HG02571 (cell line): Measurements from ENCODE around the gene PRM3.

ENCODE experiments used
- ATAC-seq: cut with Tn5 transposase; IDR thresholded peaks from one replicate; pipeline ENCODE4 v1.9.1; 2021; ENCODE audit warnings: mild to moderate bottlenecking, moderate library complexity; ENCODE audit not compliant: unreplicated experiment

PRM3 gene

GRCh38 chr16:11248133-11248532 lies 25.3 kb downstream of the PRM3 start:
- ATAC-seq, result no peak

- no peak for ATAC-seq
Measured at GRCh38 chr16:11245988-11246387, 27.4 kb downstream of the PRM3 start.

DNA sequence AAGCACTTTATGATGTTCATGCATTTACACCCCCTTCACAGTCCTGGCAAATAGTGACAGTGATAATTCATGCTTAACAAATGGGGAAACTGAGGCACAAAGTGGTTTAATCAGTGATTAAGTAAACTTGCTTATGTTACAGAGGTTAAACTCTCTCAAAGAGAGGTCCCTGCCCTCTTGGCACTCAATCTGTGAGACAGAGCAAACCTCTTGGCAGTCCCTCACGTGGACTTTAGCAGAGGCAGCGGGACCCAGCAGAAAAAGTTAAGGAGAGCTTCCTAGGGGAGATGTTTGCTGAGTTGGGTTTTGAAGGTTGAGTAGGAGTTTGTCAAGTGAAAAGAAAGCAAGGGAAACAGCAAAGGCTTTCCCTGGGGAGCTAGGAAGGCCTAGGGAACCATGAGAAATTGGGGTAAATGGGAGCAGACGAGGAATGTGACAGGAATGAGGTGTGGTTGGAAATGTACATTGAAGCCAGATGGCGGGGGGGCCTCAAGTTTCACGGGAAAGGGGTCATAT lies 28.1 kb downstream of the PRM3 start:
- no peak for ATAC-seq

DNA sequence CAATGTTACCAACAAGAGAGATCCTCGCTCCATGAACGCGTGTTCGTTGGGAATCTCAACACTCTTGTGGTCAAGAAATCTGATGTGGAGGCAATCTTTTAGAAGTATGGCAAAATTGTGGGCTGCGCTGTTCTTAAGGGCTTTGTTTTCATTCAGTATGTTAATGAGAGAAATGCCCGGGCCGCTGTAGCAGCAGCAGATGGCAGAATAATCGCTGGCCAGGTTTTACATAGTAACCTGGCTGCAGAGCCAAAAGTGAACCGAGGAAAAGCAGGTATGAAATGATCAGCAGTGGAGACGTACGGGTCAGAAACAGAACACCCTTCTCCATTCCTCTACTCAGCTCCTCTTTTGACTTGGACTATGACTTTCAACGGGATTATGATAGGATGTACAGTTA lies 30.8 kb downstream of the PRM3 start:
- no peak for ATAC-seq

DNA sequence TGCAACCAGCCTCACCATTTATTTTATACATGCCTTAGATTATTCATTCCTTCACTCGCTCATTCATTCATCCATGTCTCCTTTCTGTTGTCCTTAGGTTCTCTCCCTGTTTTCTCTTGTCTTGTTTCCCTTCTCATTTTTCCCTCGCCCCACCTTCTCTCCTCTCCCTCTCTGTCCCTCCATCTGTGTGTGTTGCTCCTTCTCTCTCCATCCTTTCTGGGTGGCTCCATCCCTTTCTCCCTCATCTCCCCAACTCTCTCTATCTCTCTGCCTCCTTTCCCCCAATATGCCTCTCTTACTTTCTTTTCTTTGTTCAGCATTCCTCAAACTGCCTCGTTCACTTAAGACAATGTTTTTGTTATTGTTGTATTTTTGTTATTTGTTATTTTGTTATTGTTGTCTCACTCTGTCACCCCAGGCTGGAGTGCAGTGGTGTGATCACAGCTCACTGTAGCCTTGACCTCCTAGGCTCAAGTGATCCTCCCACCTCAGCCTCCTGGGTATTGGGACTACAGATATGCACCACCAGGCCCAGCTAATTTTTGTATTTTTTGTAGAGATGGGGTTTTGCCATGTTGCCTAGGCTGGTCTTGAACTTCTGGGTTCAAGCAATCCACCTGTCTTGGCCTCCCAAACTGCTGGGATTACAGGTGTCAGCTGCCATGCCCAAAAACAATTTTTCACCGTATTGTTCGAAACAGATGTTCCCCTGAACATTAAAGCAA lies 31.8 kb downstream of the PRM3 start:
- ATAC-seq, result no peak

- ATAC-seq, result no peak
Measured at GRCh38 chr16:11240636-11241473, 32.6 kb downstream of the PRM3 start.

GRCh38 chr16:11239644-11240632 lies 33.5 kb downstream of the PRM3 start:
- no peak for ATAC-seq

DNA sequence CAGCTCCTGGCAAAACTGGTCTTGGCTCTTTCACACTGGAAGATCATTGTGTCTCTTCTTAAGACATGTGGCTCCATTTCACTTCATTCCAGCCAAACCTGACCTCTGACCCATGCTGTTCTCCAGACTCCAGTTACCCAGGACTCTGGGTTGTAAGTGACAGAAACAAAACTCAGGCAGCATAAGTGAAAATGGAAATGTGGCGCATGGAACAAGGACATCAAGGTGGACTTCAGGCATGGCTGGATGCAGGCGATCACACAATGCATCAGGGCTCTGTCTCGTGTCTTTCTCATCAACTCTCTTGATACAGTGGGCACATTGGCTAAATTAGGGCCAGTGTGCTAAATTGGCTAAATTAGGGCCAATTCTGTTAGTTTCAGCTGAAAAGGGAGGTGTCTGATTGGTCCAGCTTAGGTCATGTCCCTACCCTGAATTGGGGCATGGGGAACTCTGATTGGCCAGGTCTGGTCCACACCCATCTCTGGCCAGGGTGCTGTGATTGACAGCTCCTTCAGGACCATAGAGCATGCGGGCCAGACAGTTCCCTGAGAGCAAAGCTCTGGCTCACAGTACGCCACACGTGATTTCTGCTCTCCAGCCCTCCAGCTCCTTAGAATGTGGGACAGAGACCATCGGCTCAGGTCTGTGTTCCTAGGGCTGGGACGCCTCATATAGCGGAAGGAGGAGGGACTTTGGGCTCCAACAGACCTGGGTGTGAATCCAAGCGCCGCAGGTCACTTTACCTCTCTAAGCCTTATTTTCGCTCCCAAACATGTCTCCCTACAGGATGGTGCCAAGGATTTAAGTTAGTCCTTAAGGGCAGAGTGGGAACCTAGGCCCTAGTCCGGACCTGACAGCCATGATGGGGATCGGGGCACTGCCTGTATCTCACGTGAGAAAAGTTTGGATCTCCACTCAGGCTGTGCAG lies 34.9 kb downstream of the PRM3 start:
- ATAC-seq, result no peak

DNA sequence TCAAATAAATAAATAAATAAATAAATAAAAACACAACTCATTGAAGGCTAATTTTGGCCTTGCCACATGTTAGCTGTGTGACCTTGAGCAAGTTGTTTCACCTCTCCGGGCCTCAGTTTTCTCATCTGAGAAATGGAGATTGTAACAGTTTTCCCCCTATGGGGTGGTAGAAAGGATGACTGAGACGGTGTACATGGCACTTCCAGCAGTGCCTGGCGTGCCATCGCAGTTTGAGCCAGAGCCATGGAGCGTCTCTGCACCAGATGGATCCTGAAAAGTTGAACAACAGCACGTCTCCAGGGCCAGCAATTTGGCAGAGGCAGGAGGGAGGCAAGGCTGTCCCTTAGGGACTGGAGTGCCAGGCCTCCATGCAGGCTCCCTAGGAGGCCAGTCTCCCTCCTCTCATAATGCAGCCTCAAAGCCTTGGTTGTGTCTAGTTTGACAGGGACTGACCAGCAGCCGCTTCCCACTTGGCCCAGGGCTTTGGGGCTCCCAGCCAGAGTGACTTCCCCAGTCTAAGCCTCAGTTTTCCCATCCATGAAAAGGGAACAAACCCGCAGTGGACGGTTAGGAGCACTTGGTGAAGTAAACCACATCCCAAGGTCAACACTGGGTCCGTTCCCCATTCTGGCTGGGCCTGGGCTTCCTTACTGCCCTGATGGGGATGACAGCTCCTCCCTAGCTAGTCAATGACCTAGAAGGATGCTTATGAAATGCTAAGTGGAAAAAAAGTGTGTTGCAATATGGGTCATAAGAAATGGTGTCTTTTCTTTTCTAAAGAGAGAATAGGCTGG lies 36.8 kb downstream of the PRM3 start:
- no peak for ATAC-seq

- ATAC-seq, result no peak
Measured at GRCh38 chr16:11235703-11235991, 37.8 kb downstream of the PRM3 start.

DNA sequence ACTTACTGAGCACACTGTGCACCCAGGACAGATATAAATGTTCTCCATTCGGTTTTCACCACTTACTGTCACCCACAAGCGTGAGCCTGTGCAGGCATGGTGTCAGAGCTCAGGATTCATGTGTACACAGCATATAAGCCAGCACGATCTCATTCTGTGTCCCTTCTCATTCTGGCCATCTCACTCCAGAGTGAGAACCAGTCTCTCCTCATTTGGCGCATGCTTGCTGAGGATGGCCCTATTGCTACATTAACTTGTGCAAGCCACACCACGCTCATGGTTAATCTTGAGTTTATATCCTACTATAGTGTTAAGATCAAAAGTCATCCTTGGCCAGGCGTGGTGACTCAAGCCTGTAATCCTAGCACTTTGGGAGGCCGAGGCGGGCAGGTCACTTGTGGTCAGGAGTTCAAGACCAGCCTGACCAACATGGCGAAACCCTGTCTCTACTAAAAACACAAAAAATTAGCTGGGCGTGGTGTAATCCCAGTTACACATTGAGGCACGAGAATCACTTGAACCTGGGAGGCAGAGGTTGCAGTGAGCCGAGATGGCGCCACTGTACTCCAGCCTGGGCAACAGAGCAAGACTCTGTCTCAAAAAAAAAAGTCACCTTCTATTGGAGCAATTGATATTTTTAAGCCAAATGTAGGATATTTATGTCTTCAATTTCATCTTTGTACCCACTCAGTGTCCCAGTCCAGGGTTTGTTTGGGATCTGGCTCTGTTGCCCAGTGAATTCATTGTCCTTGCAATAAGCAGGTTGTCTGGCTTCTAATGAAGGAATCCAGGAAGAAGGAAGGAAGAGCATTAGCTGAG lies 38.3 kb downstream of the PRM3 start:
- no peak for ATAC-seq

DNA sequence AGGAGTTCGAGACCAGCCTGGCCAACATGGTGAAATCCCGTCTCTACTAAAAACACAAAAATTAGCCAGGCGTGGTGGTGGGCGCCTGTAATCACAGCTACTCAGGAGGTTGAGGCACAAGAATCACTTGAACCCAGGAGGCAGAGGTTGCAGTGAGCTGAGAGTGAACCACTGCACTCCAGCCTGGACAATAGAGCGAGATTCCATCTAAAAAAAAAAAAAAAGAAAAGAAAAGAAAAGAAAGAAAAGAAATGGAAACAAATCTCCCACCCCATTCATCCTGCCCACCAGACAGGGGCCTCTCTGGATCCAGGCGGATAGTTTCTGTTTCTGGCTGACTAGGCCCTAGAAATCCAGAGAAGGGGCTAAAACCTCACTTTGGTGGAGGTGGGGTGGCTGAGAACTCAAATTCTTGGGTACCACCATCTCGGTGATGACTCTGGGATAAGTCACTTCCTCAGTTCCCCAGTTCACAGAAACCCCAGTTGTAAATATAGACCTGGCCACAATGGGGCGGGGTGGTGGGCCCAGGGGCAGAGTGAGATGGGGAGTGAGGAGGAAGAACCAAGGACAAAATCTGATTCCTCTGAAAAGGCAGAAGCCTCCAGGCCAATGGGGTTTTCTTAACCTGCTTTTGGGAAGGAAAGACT lies 39.6 kb downstream of the PRM3 start:
- ATAC-seq, result no peak

DNA sequence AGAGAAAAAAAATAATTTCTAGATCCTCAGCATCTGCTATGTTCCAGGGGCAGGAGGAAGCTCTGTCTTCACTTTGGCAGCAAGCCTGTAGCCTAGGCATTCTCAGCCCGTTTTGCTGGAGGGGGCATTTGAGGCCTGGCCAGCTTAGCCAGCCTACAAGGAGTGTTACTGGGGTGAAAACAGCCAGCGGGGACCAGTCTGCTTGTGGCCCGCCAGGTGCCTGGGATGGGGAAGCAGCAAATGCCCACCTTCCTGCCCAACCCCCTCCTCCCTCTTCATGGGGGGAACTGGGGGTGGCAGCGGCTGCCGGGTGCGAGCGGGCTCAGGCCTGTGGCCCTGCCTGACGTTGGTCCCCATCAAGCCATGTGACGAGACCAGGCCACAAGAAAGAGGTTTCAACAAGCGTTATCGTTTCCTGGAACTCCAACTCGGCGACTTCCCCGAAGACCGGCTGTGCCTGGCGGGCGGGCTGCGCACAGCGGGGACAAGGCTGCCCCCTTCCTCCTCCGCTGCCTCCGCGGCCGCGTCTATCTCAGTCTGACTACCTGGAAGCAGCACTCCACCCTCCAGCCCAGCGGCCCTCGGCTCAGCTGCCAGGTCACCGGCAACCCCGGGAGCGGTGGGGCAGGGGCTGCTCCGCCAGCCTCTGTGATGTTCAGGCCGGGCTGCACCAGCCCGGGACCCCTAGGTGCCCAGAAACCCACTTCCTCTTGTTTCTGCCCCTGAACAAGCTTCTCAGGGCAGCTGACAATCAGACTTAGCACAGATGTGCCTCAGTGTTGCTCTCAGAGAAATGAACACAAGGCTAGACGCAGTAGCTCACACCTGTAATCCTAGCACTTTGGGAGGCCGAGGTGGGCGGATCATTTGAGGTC lies 40.3 kb downstream of the PRM3 start:
- ATAC-seq, result no peak

- ATAC-seq, result no peak
Measured at GRCh38 chr16:11232302-11232851, 41.1 kb downstream of the PRM3 start.

- no peak for ATAC-seq
Measured at GRCh38 chr16:11231367-11231970, 42.0 kb downstream of the PRM3 start.

DNA sequence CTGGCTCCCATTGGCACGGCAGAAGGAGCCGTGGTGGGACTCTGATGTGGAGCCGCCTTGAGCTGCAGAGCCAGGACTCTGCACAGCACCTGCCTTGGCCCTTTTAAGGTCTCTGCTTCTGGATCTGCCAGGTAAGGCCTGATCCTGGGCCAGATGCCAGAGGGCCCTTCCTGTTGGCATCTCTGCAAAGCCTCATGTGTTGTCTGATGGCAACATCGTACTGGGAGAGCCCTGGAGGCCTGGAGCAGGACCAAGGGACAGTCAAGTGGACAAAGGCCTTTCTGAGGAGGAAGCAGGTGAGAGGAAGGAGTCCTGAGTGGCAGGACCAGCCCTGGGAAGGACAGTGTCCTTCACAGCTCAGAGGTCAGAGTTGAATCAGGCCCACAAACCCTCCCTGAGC lies 43.5 kb downstream of the PRM3 start:
- ATAC-seq, result no peak
